Muscle of arm (tissue), 12 donors: ENCODE results near the gene TBX2. TPM values are rescaled to one million over a fixed set of nuclear protein-coding genes. Genes with fewer than 3 reads are reported as not detected.

Experiments
- DNase-seq: peaks from one replicate; pipeline ENCODE4 v3.0.0-alpha.2; 2013
- polyA plus RNA-seq, 12 donors: library from polyadenylated mRNA; unstranded; fragments of 120-200 nt; gene quantifications; one replicate each; pipeline ENCODE4 v1.2.1, GENCODE V29; 2013; ENCODE audit not compliant: insufficient read length in 12 of 12

Gene TBX2
- polyA plus RNA-seq, 12 donors, result 6.1 to 11.7 (median 8.0) TPM; not detected in 1

GRCh38 chr17:61452301-61453290 lies 53.0 kb downstream of the TBX2 start, which contains the start of gene TBX4:
Gene TBX4 (plus strand): TSS chr17:61452422. CDS start chr17:61456491, 4,069 bp downstream.
- DNase-seq, result no peak

DNA sequence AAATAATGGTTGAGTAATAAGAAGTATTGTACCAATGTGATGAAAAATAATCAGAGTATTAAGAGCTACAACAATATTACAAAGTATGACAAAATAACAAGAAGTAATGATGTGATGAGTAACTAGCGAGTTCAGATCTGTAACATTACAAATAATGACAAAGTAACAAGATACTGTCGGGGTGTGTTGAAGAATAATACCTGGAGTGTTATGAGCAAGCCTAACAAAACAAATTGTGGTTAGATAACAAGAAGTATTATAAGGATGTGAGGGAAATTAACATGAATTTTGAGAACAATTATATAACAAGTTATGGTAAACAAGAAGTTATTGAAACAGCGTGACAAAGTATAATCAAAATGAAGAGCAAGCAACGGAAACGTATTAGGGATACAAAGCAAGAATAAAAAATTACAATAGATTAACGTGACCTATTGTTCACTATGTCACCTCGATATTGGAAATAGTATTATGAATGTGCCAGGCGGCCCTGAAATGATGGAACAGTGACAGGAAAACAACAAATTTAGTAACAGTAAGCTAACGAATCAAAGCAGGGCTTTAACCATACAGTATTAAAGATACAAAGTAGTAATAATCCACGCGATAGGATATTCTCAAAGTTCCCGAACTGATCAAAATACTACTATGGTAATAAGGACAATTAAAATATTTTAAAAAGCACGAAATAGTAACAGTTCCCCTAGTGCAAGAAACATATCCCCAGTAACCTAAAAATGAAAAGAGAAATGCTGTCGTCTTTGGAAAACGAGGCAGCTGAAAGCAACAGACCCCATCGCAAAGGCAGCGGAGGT lies 54.1 kb downstream of the TBX2 start:
- DNase-seq, result no peak

DNA sequence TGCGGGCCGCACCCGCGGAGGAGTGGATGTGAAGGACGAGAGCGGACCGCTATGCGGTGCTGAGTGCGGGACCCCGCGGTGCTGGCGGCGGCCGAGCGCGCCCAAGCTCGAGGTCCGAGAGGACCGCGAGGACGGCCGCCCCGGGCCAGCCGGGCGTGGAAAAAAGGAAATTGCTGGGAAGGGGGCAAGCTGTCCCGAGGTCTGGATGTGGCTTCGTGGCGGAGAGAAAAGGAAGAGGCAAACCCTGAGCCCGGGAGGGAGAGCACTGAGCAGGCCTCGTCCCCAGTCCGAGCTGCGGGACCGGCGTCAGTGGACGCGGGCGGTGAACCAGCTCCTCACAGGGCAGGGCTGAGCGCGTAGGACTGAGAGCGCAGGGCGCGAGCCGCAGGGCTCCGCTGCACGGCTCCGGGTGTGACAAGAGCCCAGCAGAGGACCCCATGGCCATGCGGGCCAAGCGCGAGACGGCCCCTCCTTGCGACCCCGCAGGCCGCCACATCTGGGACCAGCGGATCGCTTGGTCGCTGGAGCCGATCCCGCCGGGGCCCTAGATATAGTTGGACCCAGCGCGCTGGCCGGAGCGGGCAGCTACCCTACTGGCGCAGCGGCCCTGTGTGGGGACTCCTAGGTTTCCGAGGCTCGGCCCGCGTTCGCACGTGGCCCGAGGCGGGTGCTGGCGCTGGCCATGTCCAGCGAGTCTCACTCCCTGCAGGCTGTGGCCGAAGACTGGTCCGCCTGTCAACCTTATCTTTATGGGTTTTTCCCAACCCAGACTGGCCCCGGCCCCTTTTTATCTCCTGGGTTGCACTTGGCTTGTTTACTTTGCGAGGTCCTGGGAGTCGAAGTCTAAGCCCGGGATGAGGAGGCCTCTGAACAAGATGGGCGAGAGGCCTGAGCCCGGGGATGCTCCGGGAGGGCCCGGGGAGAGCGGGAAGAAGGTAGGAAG lies 55.0 kb downstream of the TBX2 start:
- no peak for DNase-seq

DNA sequence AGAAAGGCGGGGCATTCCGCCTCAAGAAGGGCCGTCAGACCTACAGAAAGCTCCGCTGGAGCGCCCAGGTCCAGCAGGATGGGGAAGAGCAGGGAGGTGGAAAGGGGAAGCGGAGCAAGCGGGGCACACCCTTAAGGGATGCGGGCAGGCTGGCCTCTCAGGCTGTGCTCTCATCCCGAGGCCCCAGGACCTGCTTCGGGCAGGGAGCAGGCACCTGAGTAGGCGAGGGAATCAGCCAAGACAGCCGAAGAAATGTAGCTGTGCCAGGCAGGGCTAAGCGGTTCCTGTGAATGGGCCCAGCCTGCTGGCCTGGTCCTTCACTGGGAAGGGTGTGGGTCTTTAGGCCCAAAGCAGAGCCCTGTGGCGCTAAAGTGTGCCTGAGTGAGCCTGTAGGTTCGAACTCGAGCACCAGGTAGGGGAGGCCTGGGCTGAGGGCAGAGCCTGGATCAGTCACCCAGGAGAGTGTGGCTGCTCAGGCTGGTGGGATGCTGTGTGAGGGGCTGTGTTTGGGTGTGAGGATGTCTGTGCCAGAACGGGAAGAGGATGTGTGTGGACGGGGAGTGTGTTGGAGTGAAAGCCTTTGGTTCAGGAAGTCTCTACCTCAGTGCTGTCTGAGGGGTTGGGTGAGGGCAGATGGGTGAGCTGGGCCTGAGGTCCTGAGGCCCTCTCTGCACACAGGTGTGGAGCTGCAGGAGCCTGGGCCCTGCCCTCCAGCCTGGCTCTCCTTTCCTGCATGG lies 55.8 kb downstream of the TBX2 start:
- DNase-seq, result no peak

DNA sequence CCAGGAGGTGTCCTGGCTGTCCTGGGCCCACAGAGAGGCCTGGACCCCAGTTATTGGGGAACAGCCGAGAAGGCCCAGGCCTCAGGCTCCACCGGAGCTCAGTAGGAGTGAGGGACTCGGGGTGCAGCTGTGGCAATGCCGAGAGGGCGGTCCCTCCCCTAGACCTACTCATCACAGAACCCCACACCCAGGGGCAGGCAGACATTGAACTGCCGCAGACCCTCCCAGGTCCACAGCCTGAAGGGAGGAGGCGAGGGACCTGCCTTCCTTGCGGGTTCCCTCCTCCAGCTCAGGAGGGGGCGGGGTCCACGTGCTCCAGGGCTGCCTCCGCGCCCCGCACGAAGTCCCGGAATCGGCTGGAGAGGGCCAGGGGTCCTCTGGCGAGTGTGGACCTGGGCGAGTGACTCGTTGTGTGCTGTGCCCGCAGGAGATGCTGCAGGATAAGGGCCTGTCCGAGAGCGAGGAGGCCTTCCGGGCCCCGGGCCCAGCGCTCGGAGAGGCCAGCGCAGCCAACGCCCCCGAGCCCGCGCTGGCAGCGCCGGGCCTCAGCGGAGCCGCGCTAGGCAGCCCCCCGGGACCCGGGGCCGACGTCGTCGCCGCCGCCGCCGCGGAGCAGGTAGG lies 56.5 kb downstream of the TBX2 start:
- DNase-seq, result no peak

DNA sequence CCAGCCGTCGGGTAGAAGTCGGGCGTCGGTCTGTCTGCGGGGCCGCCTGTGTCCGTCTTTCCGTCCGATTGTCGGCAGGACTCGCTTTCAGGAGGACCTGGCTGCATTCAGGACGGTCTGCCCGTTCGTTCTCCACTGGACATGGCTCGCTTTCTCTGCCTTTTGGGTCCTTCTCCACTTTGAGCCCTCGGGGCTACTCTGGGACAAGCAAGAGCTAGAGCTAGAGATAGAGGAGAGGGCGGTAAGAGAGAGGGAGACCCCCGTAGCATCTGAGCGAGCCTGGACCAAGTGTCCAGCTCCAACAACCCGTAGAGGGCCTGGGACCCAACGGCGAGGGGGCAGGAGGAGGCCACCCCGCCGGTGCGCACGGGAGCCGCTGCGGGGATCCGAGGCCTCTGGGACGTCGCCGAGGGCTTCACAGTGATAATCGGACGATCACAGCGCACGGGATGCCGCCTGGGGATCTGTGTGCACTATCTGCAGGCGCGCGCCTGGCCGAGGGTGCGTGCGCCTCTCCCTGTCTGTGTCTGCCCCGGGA lies 57.1 kb downstream of the TBX2 start:
- no peak for DNase-seq

DNA sequence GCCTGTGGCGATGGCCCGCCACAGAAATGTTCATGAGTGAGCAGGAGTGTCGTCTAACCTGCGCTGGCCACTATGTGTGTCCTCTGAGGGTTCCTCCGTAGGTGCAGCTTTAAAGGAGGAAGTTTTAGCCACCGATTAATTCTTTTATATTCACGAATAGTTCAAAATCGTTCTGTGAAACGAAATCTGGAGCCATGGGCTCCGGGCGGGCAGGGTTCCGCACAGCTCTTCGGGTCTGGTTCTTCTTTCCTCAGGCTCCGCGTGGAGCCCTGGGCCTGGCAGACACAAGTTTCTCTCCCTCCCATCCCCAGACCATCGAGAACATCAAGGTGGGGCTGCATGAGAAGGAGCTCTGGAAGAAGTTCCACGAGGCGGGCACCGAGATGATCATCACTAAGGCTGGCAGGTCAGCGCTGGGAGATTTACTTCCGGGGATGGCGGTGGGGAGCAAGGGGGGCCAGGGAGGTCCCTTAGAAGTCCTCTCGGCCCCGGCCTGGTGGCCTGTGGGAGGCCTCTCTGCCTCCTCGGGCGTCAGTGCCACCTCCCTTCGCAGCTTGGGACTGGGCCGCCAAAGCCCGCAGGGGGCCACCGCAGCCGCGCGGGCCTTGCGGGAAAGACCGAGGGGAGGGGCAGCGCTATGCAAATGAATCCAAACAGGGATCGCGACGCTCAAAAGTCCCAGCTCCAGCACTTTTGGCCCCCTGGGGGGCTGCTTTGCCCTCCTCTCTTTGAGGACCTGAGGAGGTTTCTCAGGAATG lies 57.8 kb downstream of the TBX2 start:
- DNase-seq, result no peak

GRCh38 chr17:61458000-61458399 lies 58.4 kb downstream of the TBX2 start:
- no peak for DNase-seq

- no peak for DNase-seq
These were observed 58.9 kb downstream of the TBX2 start for GRCh38 chr17:61458421-61459141.

Other genes starting within 250 kb of the TBX2 start
- 10 to 100 TPM in 6 of 12 donors, 1 to 10 TPM in 5, not detected in 1; 3.0 to 42.8 (median 12.8) TPM for gene TBX4, start 52.6 kb downstream of the TBX2 start, polyA plus RNA-seq
- 10 to 100 TPM in 1 of 12 donors, 1 to 10 TPM in 7, under 1 TPM in 3, not detected in 1; 0.36 to 55.4 (median 1.3) TPM for gene NACA2, start 191.4 kb downstream of the TBX2 start, polyA plus RNA-seq